ENCODE results near the gene EGFLAM.

The EGFLAM gene

GRCh38 chr5:38338455-38338854, 80.1 kb downstream of the EGFLAM start:
- Histone ChIP-seq H2AFZ (ENCODE audit: low read depth) (no peak overlapping the region), H3K9ac (no peak overlapping the region), H3K79me2 (ENCODE audit: insufficient read depth, low read depth) (no peaks in the 10 kb centered on the region), H3K4me2 (no peak overlapping the region), H3K4me1 (ENCODE audit: low read depth, poor library complexity, severe bottlenecking) (no peaks in the 10 kb centered on the region), H3K36me3 (ENCODE audit: insufficient read depth) (no peaks in the 10 kb centered on the region), H4K20me1 (ENCODE audit: insufficient read depth) (no peaks in the 10 kb centered on the region), H3K27me3 (ENCODE audit: insufficient read depth, low read depth) (no peaks in the 10 kb centered on the region), H3K4me3 (IDR thresholded peaks at IDR 0.05; ENCODE audit: insufficient read depth, low read depth, low read length) (no peak overlapping the region), H3K27ac (no peak overlapping the region)
- TF ChIP-seq CTCF (conservative IDR thresholded peaks at IDR 0.05; ENCODE audit: low read depth, low read length) = no peak

DNA sequence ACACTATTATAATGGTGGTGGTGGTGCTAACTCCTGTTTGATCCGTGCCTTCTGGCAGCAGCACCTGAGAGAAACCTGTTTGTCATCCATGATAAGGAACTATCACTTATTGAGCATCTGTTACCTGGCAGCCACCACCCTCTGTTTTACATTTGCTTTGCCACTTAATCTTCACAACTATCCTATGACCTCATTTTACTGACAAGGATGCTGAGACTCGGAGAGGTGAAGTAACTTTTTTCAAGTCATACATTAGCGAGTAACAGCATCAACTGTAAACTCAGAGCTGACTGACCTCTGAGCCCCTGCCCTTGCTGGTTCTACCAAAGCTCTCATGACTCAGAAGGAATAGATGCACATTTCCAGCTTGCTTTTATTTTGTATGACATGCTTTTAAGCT, 81.1 kb downstream of the EGFLAM start:
- Histone ChIP-seq H2AFZ (ENCODE audit: low read depth) (no peak overlapping the region), H4K20me1 (ENCODE audit: insufficient read depth) (no peaks in the 10 kb centered on the region), H3K79me2 (ENCODE audit: insufficient read depth, low read depth) (no peaks in the 10 kb centered on the region), H3K4me1 (ENCODE audit: low read depth, poor library complexity, severe bottlenecking) (no peaks in the 10 kb centered on the region), H3K4me2 (no peak overlapping the region), H3K9ac (no peak overlapping the region), H3K27me3 (ENCODE audit: insufficient read depth, low read depth) (no peaks in the 10 kb centered on the region), H3K36me3 (ENCODE audit: insufficient read depth) (no peaks in the 10 kb centered on the region), H3K27ac (no peak overlapping the region), H3K4me3 (IDR thresholded peaks at IDR 0.05; ENCODE audit: insufficient read depth, low read depth, low read length) (no peak overlapping the region)
- TF ChIP-seq CTCF (conservative IDR thresholded peaks at IDR 0.05; ENCODE audit: low read depth, low read length) = no peak

- no peak overlapping the region for H3K9ac ChIP-seq
- no peak for TF ChIP-seq CTCF (conservative IDR thresholded peaks at IDR 0.05; ENCODE audit: low read depth, low read length)
- no peak overlapping the region for H3K27ac ChIP-seq
- H3K4me2 ChIP-seq = no peak overlapping the region
- H3K4me1 ChIP-seq (ENCODE audit: low read depth, poor library complexity, severe bottlenecking) = no peaks in the 10 kb centered on the region
- no peaks in the 10 kb centered on the region for H3K36me3 ChIP-seq (ENCODE audit: insufficient read depth)
- no peak overlapping the region for H3K4me3 ChIP-seq (IDR thresholded peaks at IDR 0.05; ENCODE audit: insufficient read depth, low read depth, low read length)
- no peaks in the 10 kb centered on the region for H3K79me2 ChIP-seq (ENCODE audit: insufficient read depth, low read depth)
- no peak overlapping the region for H2AFZ ChIP-seq (ENCODE audit: low read depth)
- no peaks in the 10 kb centered on the region for H4K20me1 ChIP-seq (ENCODE audit: insufficient read depth)
- no peaks in the 10 kb centered on the region for H3K27me3 ChIP-seq (ENCODE audit: insufficient read depth, low read depth)
These were observed 82.7 kb downstream of the EGFLAM start for GRCh38 chr5:38341056-38341455.

- Histone ChIP-seq H3K27me3 (ENCODE audit: insufficient read depth, low read depth) (no peaks in the 10 kb centered on the region), H2AFZ (ENCODE audit: low read depth) (no peak overlapping the region), H3K9ac (no peak overlapping the region), H3K79me2 (ENCODE audit: insufficient read depth, low read depth) (no peaks in the 10 kb centered on the region), H3K4me1 (ENCODE audit: low read depth, poor library complexity, severe bottlenecking) (no peaks in the 10 kb centered on the region), H3K27ac (no peak overlapping the region), H4K20me1 (ENCODE audit: insufficient read depth) (no peaks in the 10 kb centered on the region), H3K4me3 (IDR thresholded peaks at IDR 0.05; ENCODE audit: insufficient read depth, low read depth, low read length) (no peak overlapping the region), H3K36me3 (ENCODE audit: insufficient read depth) (no peaks in the 10 kb centered on the region), H3K4me2 (no peak overlapping the region)
- TF ChIP-seq CTCF (conservative IDR thresholded peaks at IDR 0.05; ENCODE audit: low read depth, low read length) = no peak
These were observed 83.3 kb downstream of the EGFLAM start for GRCh38 chr5:38341641-38342040.

DNA sequence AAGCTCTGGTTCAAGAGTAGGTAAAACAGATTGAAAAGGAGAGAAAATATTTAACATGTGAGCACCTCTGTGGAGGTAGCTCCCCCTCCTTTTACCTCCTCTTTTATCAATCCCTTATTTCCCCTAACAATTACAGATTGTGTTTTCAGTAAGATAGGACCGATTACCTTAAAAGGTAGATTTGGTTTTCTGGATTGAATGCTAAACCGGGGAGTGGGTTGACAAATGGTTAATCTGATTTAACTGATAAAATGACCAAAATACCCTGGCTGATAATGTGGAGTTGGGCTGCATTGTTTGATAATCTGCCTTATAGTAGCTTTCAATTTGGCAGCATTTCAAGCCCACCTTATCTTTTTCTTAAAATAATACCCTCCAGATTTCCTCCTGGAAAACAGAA, 83.9 kb downstream of the EGFLAM start:
- H2AFZ ChIP-seq (ENCODE audit: low read depth) = no peak overlapping the region
- no peaks in the 10 kb centered on the region for H3K79me2 ChIP-seq (ENCODE audit: insufficient read depth, low read depth)
- H3K27me3 ChIP-seq (ENCODE audit: insufficient read depth, low read depth) = no peaks in the 10 kb centered on the region
- no peak overlapping the region for H3K9ac ChIP-seq
- H3K4me1 ChIP-seq (ENCODE audit: low read depth, poor library complexity, severe bottlenecking) = no peaks in the 10 kb centered on the region
- H3K36me3 ChIP-seq (ENCODE audit: insufficient read depth) = no peaks in the 10 kb centered on the region
- H4K20me1 ChIP-seq (ENCODE audit: insufficient read depth) = no peaks in the 10 kb centered on the region
- H3K4me2 ChIP-seq = no peak overlapping the region
- H3K4me3 ChIP-seq (IDR thresholded peaks at IDR 0.05; ENCODE audit: insufficient read depth, low read depth, low read length) = no peak overlapping the region
- no peak overlapping the region for H3K27ac ChIP-seq
- TF ChIP-seq CTCF (conservative IDR thresholded peaks at IDR 0.05; ENCODE audit: low read depth, low read length) = no peak

All from KMS-11 (cell line).